GM06990 (cell line): ENCODE measurements around the gene CCDC194.

Experiments used
- DNase-seq: peaks from one replicate; pipeline ENCODE4 v3.0.0-alpha.2; 2011; ENCODE audit not compliant: insufficient read length; ENCODE audit errors: extremely low read depth
- H3K27me3 ChIP-seq: replicated peaks from 2 replicates; pipeline ENCODE4 v1.6.0; 2011; ENCODE audit warnings: low read length; ENCODE audit not compliant: control insufficient read depth, insufficient read depth
- H3K36me3 ChIP-seq: 2 replicates; pipeline ENCODE4 v1.5.1; 2011; ENCODE audit warnings: low read length; ENCODE audit not compliant: control insufficient read depth, insufficient read depth
- H3K4me3 ChIP-seq: replicated peaks from 2 replicates; pipeline ENCODE4 v1.5.1; 2011; ENCODE audit warnings: low read depth, mild to moderate bottlenecking, control low read depth, low read length
- TF ChIP-seq, protein P1 (sequence below): IDR thresholded peaks from 2 replicates; pipeline ENCODE4 v1.5.1; 2011; ENCODE audit warnings: low read length, control low read depth, mild to moderate bottlenecking, inconsistent platforms; ENCODE audit not compliant: insufficient read depth, poor library complexity, severe bottlenecking

The CCDC194 gene

DNA sequence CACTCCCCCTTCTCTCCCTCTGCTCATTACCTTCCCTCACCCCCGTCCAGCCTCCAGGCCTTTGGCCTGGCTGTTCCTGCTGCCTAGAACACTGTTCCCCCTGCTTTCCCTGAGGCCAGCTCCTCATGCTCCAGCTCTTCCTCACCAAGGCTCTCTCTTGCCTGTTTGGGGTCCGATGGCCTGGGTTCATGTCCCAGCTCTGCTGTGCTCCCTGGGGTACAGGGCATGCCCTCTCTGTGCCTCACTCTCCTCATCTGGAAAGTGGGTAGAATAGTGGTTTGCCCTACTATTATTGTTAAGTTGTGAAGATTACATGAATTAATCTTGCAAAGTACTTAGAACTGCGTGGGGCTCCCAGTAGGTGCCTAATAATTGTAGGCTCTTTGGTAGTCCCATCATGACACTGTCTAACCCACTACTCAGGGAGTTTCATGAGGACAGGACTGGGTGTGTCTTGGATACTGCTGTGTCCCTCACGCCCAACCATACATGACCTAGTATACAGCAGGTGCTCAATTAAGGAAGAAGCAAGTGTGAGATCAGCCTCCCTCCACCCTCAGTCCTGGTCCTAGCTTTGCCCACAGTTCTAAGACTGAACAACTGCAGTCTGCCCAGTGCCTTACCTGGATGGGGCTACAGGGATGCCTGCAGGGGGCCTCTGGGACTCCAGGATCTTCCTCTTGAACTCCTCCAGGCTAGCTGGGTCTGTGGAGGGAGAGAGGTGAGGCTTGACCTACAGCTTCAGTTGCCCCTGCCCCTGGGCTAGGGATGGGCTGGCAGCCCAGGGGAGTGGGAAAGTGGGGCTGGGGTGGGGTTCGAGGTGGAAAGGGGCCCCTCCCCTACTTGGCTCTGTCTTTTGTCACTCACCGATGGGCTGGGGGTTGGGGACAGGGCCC, 33.8 kb downstream of the CCDC194 start:
- Histone ChIP-seq H3K36me3 (no peaks in the 10 kb centered on the region), H3K4me3 (no peak overlapping the region), H3K27me3 (no peaks in the 10 kb centered on the region)
- TF ChIP-seq, protein P1, sequence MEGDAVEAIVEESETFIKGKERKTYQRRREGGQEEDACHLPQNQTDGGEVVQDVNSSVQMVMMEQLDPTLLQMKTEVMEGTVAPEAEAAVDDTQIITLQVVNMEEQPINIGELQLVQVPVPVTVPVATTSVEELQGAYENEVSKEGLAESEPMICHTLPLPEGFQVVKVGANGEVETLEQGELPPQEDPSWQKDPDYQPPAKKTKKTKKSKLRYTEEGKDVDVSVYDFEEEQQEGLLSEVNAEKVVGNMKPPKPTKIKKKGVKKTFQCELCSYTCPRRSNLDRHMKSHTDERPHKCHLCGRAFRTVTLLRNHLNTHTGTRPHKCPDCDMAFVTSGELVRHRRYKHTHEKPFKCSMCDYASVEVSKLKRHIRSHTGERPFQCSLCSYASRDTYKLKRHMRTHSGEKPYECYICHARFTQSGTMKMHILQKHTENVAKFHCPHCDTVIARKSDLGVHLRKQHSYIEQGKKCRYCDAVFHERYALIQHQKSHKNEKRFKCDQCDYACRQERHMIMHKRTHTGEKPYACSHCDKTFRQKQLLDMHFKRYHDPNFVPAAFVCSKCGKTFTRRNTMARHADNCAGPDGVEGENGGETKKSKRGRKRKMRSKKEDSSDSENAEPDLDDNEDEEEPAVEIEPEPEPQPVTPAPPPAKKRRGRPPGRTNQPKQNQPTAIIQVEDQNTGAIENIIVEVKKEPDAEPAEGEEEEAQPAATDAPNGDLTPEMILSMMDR, result no peak
- no peak for DNase-seq

DNA sequence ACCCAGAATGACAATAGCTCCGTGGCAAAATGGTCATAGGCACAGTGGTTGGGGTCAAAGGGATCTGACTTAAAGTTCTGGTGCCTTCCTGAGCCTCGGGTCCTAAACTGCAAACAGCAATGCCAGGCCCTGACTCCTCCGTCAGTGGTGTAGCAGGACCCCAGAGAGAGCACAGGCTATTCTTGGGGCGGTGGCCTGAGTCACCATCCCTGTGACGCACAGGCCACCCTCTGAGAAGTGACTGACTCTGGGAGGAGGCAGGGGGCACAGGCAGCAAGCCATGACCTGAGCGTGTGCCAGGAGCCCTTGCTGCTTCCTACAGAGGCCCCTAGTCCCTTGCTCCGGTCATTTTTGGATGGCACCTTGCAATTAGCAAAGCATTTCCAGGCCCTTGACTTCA, 35.6 kb downstream of the CCDC194 start:
- DNase-seq, result no peak
- TF ChIP-seq, protein P1, result no peak
- Histone ChIP-seq H3K27me3 (no peaks in the 10 kb centered on the region), H3K36me3 (no peaks in the 10 kb centered on the region), H3K4me3 (no peak overlapping the region)

DNA sequence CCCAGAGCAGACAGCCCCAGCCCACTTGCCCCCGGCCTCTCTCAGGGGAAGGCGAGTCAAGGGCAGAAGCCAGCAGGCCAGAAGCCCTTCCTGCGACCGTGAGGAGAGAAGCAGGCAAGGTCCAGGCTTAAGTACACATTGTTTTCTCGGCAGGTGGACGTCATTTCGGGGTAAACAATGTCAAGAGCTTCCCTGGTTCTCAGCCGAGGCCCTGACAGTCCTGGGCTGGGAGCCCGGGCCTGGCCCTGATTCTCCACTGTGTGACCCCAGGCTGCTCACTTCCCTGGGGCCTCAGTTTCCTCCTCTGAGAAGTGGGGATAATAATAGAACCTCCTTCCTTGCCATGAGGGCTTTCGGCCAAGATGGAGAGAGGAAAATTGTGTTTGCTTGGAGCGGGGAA, 36.3 kb downstream of the CCDC194 start:
- no peak for DNase-seq
- no peaks in the 10 kb centered on the region for H3K27me3 ChIP-seq
- H3K36me3 ChIP-seq, result no peaks in the 10 kb centered on the region
- TF ChIP-seq, protein P1, result no peak
- no peak overlapping the region for H3K4me3 ChIP-seq

DNA sequence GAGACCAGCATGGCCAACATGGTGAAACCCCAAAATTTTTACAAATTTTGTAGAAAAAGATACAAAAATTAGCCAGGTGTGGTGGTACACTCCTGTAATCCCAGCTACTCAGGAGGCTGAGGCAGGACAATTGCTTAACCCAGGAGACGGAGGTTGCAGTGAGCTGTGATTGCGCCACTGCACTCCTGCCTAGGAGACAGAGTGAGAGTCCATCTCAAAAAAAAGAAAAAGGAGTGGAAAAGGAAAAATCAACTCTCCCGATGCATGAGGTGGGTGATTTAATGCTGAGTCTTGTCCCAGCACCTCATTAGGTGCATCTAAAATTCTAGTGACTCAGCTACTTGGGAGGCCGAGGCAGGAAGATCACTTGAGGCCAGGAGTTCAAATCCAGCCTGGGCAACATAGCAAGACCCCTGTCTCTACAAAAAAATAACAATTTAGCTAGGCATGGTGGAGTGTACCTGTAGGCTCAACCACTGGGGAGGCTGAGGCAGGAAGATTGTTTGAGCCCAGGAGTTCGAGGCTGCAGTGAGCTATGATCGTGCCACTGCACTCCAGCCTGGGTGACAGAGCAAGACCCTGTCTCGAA, 36.8 kb downstream of the CCDC194 start:
- Histone ChIP-seq H3K4me3 (no peak overlapping the region), H3K27me3 (no peaks in the 10 kb centered on the region), H3K36me3 (no peaks in the 10 kb centered on the region)
- TF ChIP-seq, protein P1, result no peak
- no peak for DNase-seq

DNA sequence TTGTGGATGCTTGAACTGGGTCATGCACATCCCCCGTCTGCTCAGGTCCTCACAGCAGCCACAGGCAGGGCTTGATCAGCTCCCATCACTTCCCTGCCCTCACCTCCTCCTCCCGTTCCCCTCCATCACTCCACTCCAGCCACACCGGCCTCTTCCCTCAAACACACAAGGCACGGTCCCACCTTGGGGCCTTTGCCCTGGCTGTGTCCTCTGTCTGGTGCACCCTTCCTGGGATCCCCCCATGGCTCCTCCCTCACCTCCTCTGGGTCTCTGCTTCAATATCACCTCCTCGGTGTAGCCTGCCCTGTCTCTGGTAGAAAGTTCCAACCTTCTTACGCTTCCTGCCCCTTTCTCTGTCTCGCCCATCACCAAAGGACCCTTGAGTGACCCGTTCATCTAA, 40.6 kb downstream of the CCDC194 start:
- TF ChIP-seq, protein P1, result no peak
- DNase-seq, result no peak
- no peak overlapping the region for H3K4me3 ChIP-seq
- H3K27me3 ChIP-seq, result no peaks in the 10 kb centered on the region
- no peaks in the 10 kb centered on the region for H3K36me3 ChIP-seq
